ENCODE results near the gene ADAMTS17. TPM values are rescaled to one million over a fixed set of nuclear protein-coding genes. Genes with fewer than 3 reads are reported as not detected.

Gene ADAMTS17
- total RNA-seq, 1 experiment from 2014 or later = 1.8 TPM

- no peaks in the 10 kb centered on the region for H3K9me3 Mint-ChIP-seq
- peaks cover 5% of the 10 kb centered on the region; the same call in 1 of the 2 replicates for H3K4me1 Mint-ChIP-seq
- CTCF ChIA-PET = no interaction called here
- TF ChIP-seq CTCF (IDR thresholded peaks at IDR 0.05) (no peak), NFE2L1 (CRISPR knock-in tag; IDR thresholded peaks at IDR 0.05) (no peak), ZNF512 (CRISPR knock-in tag; IDR thresholded peaks at IDR 0.05; ENCODE audit: borderline replicate concordance) (no peak), AFF4 (CRISPR knock-in tag; IDR thresholded peaks at IDR 0.05; ENCODE audit: borderline replicate concordance) (no peak), ZNF416 (CRISPR knock-in tag; IDR thresholded peaks at IDR 0.05) (no peak), SMAD4 (CRISPR knock-in tag; IDR thresholded peaks at IDR 0.05) (no peak), ZNF532 (CRISPR knock-in tag; IDR thresholded peaks at IDR 0.05; ENCODE audit: borderline replicate concordance) (no peak)
- POLR2A ChIA-PET = no interaction called here
- no peaks in the 10 kb centered on the region for H3K36me3 Mint-ChIP-seq
- H3K27me3 Mint-ChIP-seq (ENCODE audit: low read depth) = no peaks in the 10 kb centered on the region
- no peak overlapping the region for H3K4me3 Mint-ChIP-seq
- DNase-seq (ENCODE audit: low spot score) (no peak), ATAC-seq (no peak)
- H3K27ac Mint-ChIP-seq = no peak overlapping the region
These were observed 301.8 kb downstream of the ADAMTS17 start for GRCh38 chr15:100039994-100040393.

GRCh38 chr15:100038736-100039135 lies 303.0 kb downstream of the ADAMTS17 start:
- POLR2A ChIA-PET = no interaction called here
- peaks cover 5% of the 10 kb centered on the region; the same call in 1 of the 2 replicates for H3K4me1 Mint-ChIP-seq
- DNase-seq (ENCODE audit: low spot score) (no peak), ATAC-seq (no peak)
- CTCF ChIA-PET = no interaction called here
- H3K9me3 Mint-ChIP-seq = no peaks in the 10 kb centered on the region
- H3K27me3 Mint-ChIP-seq (ENCODE audit: low read depth) = no peaks in the 10 kb centered on the region
- no peaks in the 10 kb centered on the region for H3K36me3 Mint-ChIP-seq
- no peak for TF ChIP-seq IRF1 (CRISPR knock-in tag; IDR thresholded peaks at IDR 0.05)
- TF ChIP-seq EMX1 (CRISPR knock-in tag; IDR thresholded peaks at IDR 0.05) = no peak
- no peak for TF ChIP-seq GRHL2 (CRISPR knock-in tag; IDR thresholded peaks at IDR 0.05; ENCODE audit: insufficient replicate concordance, severe bottlenecking)
- no peak for TF ChIP-seq GTF2I (CRISPR knock-in tag; conservative IDR thresholded peaks at IDR 0.05)
- TF ChIP-seq PRRX2 (CRISPR knock-in tag; IDR thresholded peaks at IDR 0.05) = no peak
- TF ChIP-seq MLX (CRISPR knock-in tag; IDR thresholded peaks at IDR 0.05) = no peak
- no peak for TF ChIP-seq OVOL2 (CRISPR knock-in tag; IDR thresholded peaks at IDR 0.05; ENCODE audit: borderline replicate concordance)
- no peak for TF ChIP-seq HMGA2 (CRISPR knock-in tag; IDR thresholded peaks at IDR 0.05)
- TF ChIP-seq SMAD4 (CRISPR knock-in tag; IDR thresholded peaks at IDR 0.05) = no peak
- no peak for TF ChIP-seq FOXP4 (CRISPR knock-in tag; IDR thresholded peaks at IDR 0.05)
- TF ChIP-seq MAX (CRISPR knock-in tag; IDR thresholded peaks at IDR 0.05) = no peak
- no peak for TF ChIP-seq ATF6 (CRISPR knock-in tag; IDR thresholded peaks at IDR 0.05)
- H3K27ac Mint-ChIP-seq = no peak overlapping the region
- no peak overlapping the region for H3K4me3 Mint-ChIP-seq
